Mucosa of descending colon (tissue), 3 donors: ENCODE results near the gene AK4. TPM values are rescaled to one million over a fixed set of nuclear protein-coding genes. Genes with fewer than 3 reads are reported as not detected.

ENCODE experiments used
- ATAC-seq: fragments of 200-7000 bp; cut with Tn5 transposase; one replicate; pipeline ENCODE4 v1.9.1; 2020; ENCODE audit warnings: mild to moderate bottlenecking, moderate library complexity
- DNase-seq, 3 donors: peaks; one replicate each; pipeline ENCODE4 v3.0.0-alpha.2; 2020
- H3K36me3 ChIP-seq: fragments of 200-600 bp; one replicate; pipeline ENCODE4 v1.8.0; 2021; ENCODE audit warnings: low read depth, mild to moderate bottlenecking
- H3K4me1 ChIP-seq: fragments of 200-600 bp; one replicate; pipeline ENCODE4 v1.8.0; 2021; ENCODE audit warnings: low read depth, mild to moderate bottlenecking
- H3K4me3 ChIP-seq: fragments of 200-600 bp; one replicate; pipeline ENCODE4 v1.8.0; 2021; ENCODE audit warnings: mild to moderate bottlenecking
- H3K9me3 ChIP-seq: fragments of 200-600 bp; one replicate; pipeline ENCODE4 v1.8.0; 2021; ENCODE audit warnings: mild to moderate bottlenecking
- intact Hi-C, 2 donors: fragments of 100-400 bp; cut with DNase I in 1 of 2; cut with micrococcal nuclease in 1 of 2; formaldehyde crosslinking; loops; one replicate each; pipeline versions ENCODE4 v1.11.0 to v1.11.1; 2022; cut with DNase I, micrococcal nuclease
- total RNA-seq, 3 donors: library from RNA; stranded (reverse); fragmentation: NEBNext Ultra II Directional in 2 of 3; extraction: Animal tissue kit (Norgen Biotek cat#: 25700) in 2 of 3; gene quantifications; one replicate each; pipeline versions ENCODE4 v1.2.1 to v1.2.4, GENCODE V29; 2021 to 2023
- TF ChIP-seq, protein P1 (sequence below): fragments of 200-600 bp; IDR thresholded peaks from one replicate; pipeline ENCODE4 v1.8.0; 2022; ENCODE audit warnings: antibody characterized with exemption, mild to moderate bottlenecking
- donor health status: DM: no; HTN: no; CAD: no; lungs with moderate emphysema.
- donor health status: DM: no; HTN: no; CAD: no.
- donor health status: DM: no; HTN: yes; CAD: no.

Gene AK4
- total RNA-seq, 3 donors from 2014 or later = 27.1 to 72.8 (median 47.9) TPM

GRCh38 chr1:65170511-65171142 lies 22.6 kb downstream of the AK4 start:
- H3K36me3 ChIP-seq = no peaks in the 10 kb centered on the region
- intact Hi-C loops = no loop called here
- TF ChIP-seq, protein P1, sequence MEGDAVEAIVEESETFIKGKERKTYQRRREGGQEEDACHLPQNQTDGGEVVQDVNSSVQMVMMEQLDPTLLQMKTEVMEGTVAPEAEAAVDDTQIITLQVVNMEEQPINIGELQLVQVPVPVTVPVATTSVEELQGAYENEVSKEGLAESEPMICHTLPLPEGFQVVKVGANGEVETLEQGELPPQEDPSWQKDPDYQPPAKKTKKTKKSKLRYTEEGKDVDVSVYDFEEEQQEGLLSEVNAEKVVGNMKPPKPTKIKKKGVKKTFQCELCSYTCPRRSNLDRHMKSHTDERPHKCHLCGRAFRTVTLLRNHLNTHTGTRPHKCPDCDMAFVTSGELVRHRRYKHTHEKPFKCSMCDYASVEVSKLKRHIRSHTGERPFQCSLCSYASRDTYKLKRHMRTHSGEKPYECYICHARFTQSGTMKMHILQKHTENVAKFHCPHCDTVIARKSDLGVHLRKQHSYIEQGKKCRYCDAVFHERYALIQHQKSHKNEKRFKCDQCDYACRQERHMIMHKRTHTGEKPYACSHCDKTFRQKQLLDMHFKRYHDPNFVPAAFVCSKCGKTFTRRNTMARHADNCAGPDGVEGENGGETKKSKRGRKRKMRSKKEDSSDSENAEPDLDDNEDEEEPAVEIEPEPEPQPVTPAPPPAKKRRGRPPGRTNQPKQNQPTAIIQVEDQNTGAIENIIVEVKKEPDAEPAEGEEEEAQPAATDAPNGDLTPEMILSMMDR = no peak
- DNase-seq (no peak), ATAC-seq (peak; percentile 77)
- no peak overlapping the region for H3K4me3 ChIP-seq
- peaks cover 8% of the 10 kb centered on the region for H3K4me1 ChIP-seq
- H3K9me3 ChIP-seq = no peaks in the 10 kb centered on the region

- DNase-seq (no peak), ATAC-seq (no peak)
- no peak overlapping the region for H3K4me3 ChIP-seq
- H3K36me3 ChIP-seq = no peaks in the 10 kb centered on the region
- H3K9me3 ChIP-seq = no peaks in the 10 kb centered on the region
- TF ChIP-seq, protein P1 = no peak
- peaks cover 10% of the 10 kb centered on the region for H3K4me1 ChIP-seq
- intact Hi-C loops = no loop called here
These were observed 25.1 kb downstream of the AK4 start for GRCh38 chr1:65172936-65173690.

DNA sequence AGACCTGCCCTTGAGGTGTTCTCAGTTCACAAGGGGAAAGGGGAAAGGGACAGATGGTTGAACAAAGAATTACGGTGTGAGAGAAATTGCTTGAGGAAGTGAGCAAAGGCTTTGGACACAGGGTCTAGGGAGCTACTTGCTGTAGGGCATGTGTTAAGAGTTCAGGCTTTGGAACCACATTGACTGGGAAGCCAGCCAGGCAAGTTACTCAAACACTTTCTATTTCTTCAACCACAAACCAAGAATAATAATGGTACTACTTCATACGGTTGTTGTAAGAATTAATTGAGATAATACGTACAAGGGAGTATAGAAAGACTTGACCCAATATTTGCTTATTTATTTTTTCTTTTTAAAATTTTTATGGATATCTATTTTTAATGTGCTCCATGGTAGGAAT lies 26.6 kb downstream of the AK4 start:
- ATAC-seq (peak; percentile 62), DNase-seq (peak in 1 of 3 donors; percentile 52)
- TF ChIP-seq, protein P1 = no peak
- Histone ChIP-seq H3K4me1 (peaks cover 10% of the 10 kb centered on the region), H3K4me3 (no peak overlapping the region), H3K9me3 (no peaks in the 10 kb centered on the region), H3K36me3 (no peaks in the 10 kb centered on the region)
- intact Hi-C loops = no loop called here

- peaks cover 10% of the 10 kb centered on the region for H3K4me1 ChIP-seq
- TF ChIP-seq, protein P1 = no peak
- DNase-seq = no peak
- intact Hi-C loops = no loop called here
- no peak overlapping the region for H3K4me3 ChIP-seq
- H3K9me3 ChIP-seq = no peaks in the 10 kb centered on the region
- H3K36me3 ChIP-seq = no peaks in the 10 kb centered on the region
- no peak for ATAC-seq
These were observed 27.4 kb downstream of the AK4 start for GRCh38 chr1:65175171-65176055.

DNA sequence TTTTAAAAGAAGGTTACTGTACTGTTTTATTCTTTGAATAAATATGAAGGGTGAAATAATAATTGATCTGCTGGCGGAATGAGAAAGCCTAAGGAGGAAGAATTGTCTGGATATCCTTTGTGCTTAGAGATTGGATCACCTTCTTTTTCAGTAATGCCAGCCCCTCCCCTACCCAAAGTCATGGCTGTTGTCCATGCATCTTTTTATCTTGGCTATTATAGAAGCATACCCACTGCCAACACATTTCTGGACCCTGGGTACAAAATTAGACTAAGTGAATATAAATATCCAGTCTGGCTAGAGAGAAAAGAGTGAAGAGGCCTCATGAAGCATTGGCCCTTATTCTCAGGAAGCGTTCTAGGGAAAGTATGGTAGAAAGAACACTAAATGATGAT lies 28.1 kb downstream of the AK4 start:
- H3K4me3 ChIP-seq = no peak overlapping the region
- intact Hi-C loops = no loop called here
- DNase-seq (no peak), ATAC-seq (no peak)
- H3K36me3 ChIP-seq = no peaks in the 10 kb centered on the region
- TF ChIP-seq, protein P1 = no peak
- peaks cover 10% of the 10 kb centered on the region for H3K4me1 ChIP-seq
- H3K9me3 ChIP-seq = no peaks in the 10 kb centered on the region
